GM12892 (cell line): ENCODE data around the gene NRSN1.

Experiments
- POLR2A ChIP-seq: IDR thresholded peaks from 2 replicates; pipeline ENCODE4 v1.6.1; 2011; ENCODE audit warnings: low read depth, low read length, control low read depth
- POLR2AphosphoS5 ChIP-seq: IDR thresholded peaks from 2 replicates; pipeline ENCODE4 v1.6.1; 2011; ENCODE audit warnings: low read depth, low read length, control low read depth
- TAF1 ChIP-seq: IDR thresholded peaks from 2 replicates; pipeline ENCODE4 v1.6.1; 2011; ENCODE audit warnings: low read depth, mild to moderate bottlenecking, control low read depth, low read length, borderline replicate concordance

DNA sequence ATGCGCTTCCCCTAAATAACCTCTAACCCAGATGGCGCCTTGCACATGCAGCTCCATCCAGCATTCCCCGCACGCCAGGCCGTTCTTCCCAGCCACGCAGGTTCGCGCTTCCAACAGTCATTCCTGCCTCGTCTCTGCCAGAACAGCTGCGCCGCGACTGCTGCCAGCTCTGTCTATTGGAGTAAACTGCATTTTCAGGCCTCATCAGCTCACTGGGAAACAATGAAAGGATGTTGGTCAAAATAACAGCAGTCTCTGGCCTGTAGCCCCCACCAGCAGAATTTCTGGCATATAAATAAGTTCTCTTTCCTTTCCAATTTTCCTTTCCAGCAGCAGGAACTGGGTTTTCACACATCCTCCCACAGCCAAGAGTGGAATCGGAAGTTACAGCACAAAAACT lies 14.6 kb downstream of the NRSN1 start:
- TF ChIP-seq POLR2A (no peak), POLR2AphosphoS5 (no peak), TAF1 (no peak)
